H1 (cell line): ENCODE data around the gene B4GALNT1. TPM values are rescaled to one million over a fixed set of nuclear protein-coding genes. Genes with fewer than 3 reads are reported as not detected.

Experiments used
- CTCF ChIA-PET: fragments of 300-600 bp; sonication (Branson Sonifier 250); formaldehyde crosslinking; loops from one replicate; lab custom pipeline; 2021; ENCODE audit not compliant: partially characterized antibody; lab: Charles Lee
- POLR2A ChIA-PET: fragments of 300-600 bp; sonication (Branson Sonifier 250); formaldehyde crosslinking; loops from one replicate; lab custom pipeline; 2021; ENCODE audit warnings: inconsistent platforms; ENCODE audit not compliant: partially characterized antibody; lab: Charles Lee
- DNase-seq, 2 experiments: peaks; one replicate each; pipeline versions ENCODE4 v3.0.0 to v3.0.0-alpha.2; 2010 to 2022; ENCODE audit warnings: low spot score in 2 of 2, low read depth in 1 of 2, mixed read lengths in 1 of 2
- FAIRE-seq: peaks from 2 replicates; lab custom pipeline; 2011; peaks lifted over from hg19 to GRCh38; lab: Jason Lieb, UNC
- H2AFZ ChIP-seq: 2 replicates; pipeline ENCODE4 v1.8.1; 2012; ENCODE audit warnings: low read length, inconsistent platforms
- H2AK5ac ChIP-seq: 2 replicates; pipeline ENCODE4 v1.6.1; 2013; ENCODE audit warnings: low read depth, low read length
- H2BK120ac ChIP-seq: replicated peaks from 2 replicates; pipeline ENCODE3; 2013; ENCODE audit warnings: low read depth, low read length, inconsistent platforms
- H2BK12ac ChIP-seq: 2 replicates; pipeline ENCODE4 v1.6.1; 2013; ENCODE audit warnings: low read depth, low read length
- H2BK15ac ChIP-seq: 2 replicates; pipeline ENCODE4 v1.6.1; 2013; ENCODE audit warnings: low read length
- H2BK20ac ChIP-seq: 2 replicates; pipeline ENCODE4 v1.6.1; 2013; ENCODE audit warnings: low read length
- H2BK5ac ChIP-seq: 2 replicates; pipeline ENCODE4 v1.6.1; 2013; ENCODE audit warnings: low read depth, low read length
- H3K14ac ChIP-seq: 2 replicates; pipeline ENCODE4 v1.6.1; 2013; ENCODE audit warnings: inconsistent platforms; ENCODE audit not compliant: insufficient read length
- H3K18ac ChIP-seq: 2 replicates; pipeline ENCODE4 v1.6.1; 2013; ENCODE audit warnings: low read length; ENCODE audit errors: extremely low read depth
- H3K23ac ChIP-seq: 2 replicates; pipeline ENCODE4 v1.6.1; 2013; ENCODE audit warnings: inconsistent platforms; ENCODE audit not compliant: insufficient read length
- H3K23me2 ChIP-seq: 2 replicates; pipeline ENCODE4 v1.6.1; 2013; ENCODE audit warnings: low read depth, low read length
- H3K27ac ChIP-seq: 2 replicates; pipeline ENCODE4 v1.6.1; 2011; ENCODE audit warnings: low read depth, low read length, inconsistent platforms
- H3K27me3 ChIP-seq, 4 experiments: replicated peaks in 1 of 4; 1 replicate in 1 of 4; 2 replicates in 3 of 4; pipeline versions ENCODE4 v1.6.1 to v1.8.1; 2011 to 2013; ENCODE audit warnings: low read length in 3 of 4, mild to moderate bottlenecking in 3 of 4, inconsistent platforms in 2 of 4, mixed read lengths in 2 of 4, moderate library complexity in 1 of 4; ENCODE audit not compliant: control insufficient read depth in 3 of 4, insufficient read depth in 3 of 4; ENCODE audit errors: extremely low read depth in 1 of 4
- H3K36me3 ChIP-seq, 4 experiments: 2 replicates each; pipeline versions ENCODE4 v1.6.1 to v1.8.1; 2011 to 2013; ENCODE audit warnings: mild to moderate bottlenecking in 4 of 4, low read length in 3 of 4, moderate library complexity in 2 of 4, control low read depth in 1 of 4, inconsistent platforms in 1 of 4; ENCODE audit not compliant: insufficient read depth in 4 of 4, control insufficient read depth in 2 of 4
- H3K4ac ChIP-seq: replicated peaks from 2 replicates; pipeline ENCODE3; 2013; ENCODE audit warnings: low read length, low read depth, mixed read lengths, inconsistent platforms; ENCODE audit not compliant: insufficient read length
- H3K4me1 ChIP-seq, 4 experiments: replicated peaks in 1 of 4; 1 replicate in 1 of 4; 2 replicates in 3 of 4; pipeline versions ENCODE4 v1.6.1 to v1.8.1; 2011 to 2013; ENCODE audit warnings: low read length in 3 of 4, inconsistent platforms in 2 of 4, mixed read lengths in 1 of 4; ENCODE audit not compliant: insufficient read depth in 4 of 4, control insufficient read depth in 3 of 4
- H3K4me2 ChIP-seq, 2 experiments: 2 replicates each; pipeline versions ENCODE4 v1.6.1 to v1.8.1; 2011 to 2013; ENCODE audit warnings: low read depth in 2 of 2, low read length in 2 of 2, control low read depth in 1 of 2, inconsistent platforms in 1 of 2, mild to moderate bottlenecking in 1 of 2; ENCODE audit not compliant: insufficient read depth in 1 of 2
- H3K4me3 ChIP-seq, 4 experiments: fragments of 200-600, 300-600 bp in 1 of 4; sonication (generic), shearing (Covaris generic), sonication (Bioruptor Twin) in 1 of 4; 2 replicates each; pipeline versions ENCODE4 v1.5.1 to v1.8.1; 2011 to 2016; ENCODE audit warnings: low read length in 4 of 4, low read depth in 3 of 4, control low read depth in 2 of 4, inconsistent platforms in 2 of 4, mild to moderate bottlenecking in 2 of 4, mixed read lengths in 1 of 4, moderate library complexity in 1 of 4; ENCODE audit not compliant: insufficient read depth in 2 of 4; ENCODE audit errors: extremely low read depth in 1 of 4
- H3K56ac ChIP-seq: replicated peaks from 2 replicates; pipeline ENCODE3; 2013; ENCODE audit warnings: low read depth, mild to moderate bottlenecking, mixed read lengths, low read length, inconsistent platforms; ENCODE audit not compliant: insufficient read length
- H3K79me1 ChIP-seq: 2 replicates; pipeline ENCODE4 v1.6.1; 2013; ENCODE audit warnings: low read depth, low read length, control low read depth
- H3K79me2 ChIP-seq, 2 experiments: 2 replicates each; pipeline versions ENCODE4 v1.6.1 to v1.8.1; 2012 to 2013; ENCODE audit warnings: low read length in 2 of 2, mild to moderate bottlenecking in 2 of 2, inconsistent platforms in 1 of 2; ENCODE audit not compliant: insufficient read depth in 2 of 2, control insufficient read depth in 1 of 2
- H3K9ac ChIP-seq, 4 experiments: replicated peaks in 1 of 4; 1 replicate in 1 of 4; 2 replicates in 3 of 4; pipeline versions ENCODE4 v1.6.1 to v1.8.1; 2011 to 2013; ENCODE audit warnings: low read depth in 3 of 4, low read length in 3 of 4, control low read depth in 2 of 4, mild to moderate bottlenecking in 2 of 4, moderate library complexity in 2 of 4, inconsistent platforms in 1 of 4; ENCODE audit errors: extremely low read depth in 1 of 4
- H3K9me3 ChIP-seq, 2 experiments: 2 replicates each; pipeline versions ENCODE4 v1.6.1 to v1.8.1; 2012 to 2013; ENCODE audit warnings: mild to moderate bottlenecking in 2 of 2, moderate library complexity in 2 of 2, control low read depth in 1 of 2, inconsistent platforms in 1 of 2, low read depth in 1 of 2, low read length in 1 of 2, mixed read lengths in 1 of 2; ENCODE audit not compliant: insufficient read depth in 2 of 2
- H4K20me1 ChIP-seq, 2 experiments: replicated peaks in 1 of 2; 2 replicates each; pipeline versions ENCODE3 to v1.8.1; 2011 to 2013; ENCODE audit warnings: inconsistent platforms in 2 of 2, low read length in 2 of 2, mild to moderate bottlenecking in 1 of 2; ENCODE audit not compliant: insufficient read depth in 2 of 2, control insufficient read depth in 1 of 2
- H4K5ac ChIP-seq: 2 replicates; pipeline ENCODE4 v1.6.1; 2013; ENCODE audit warnings: low read length, low read depth, mixed read lengths, inconsistent platforms; ENCODE audit not compliant: insufficient read length
- H4K8ac ChIP-seq: 2 replicates; pipeline ENCODE4 v1.8.0; 2013; ENCODE audit warnings: mild to moderate bottlenecking, moderate library complexity, low read length, inconsistent platforms; ENCODE audit not compliant: insufficient read depth; ENCODE audit errors: extremely low read depth
- H4K91ac ChIP-seq: replicated peaks from 2 replicates; pipeline ENCODE3; 2013; ENCODE audit warnings: low read length, mixed read lengths, inconsistent platforms; ENCODE audit not compliant: insufficient read length
- BACH1 ChIP-seq: IDR thresholded peaks from 2 replicates; pipeline ENCODE4 v1.6.1; 2012; ENCODE audit warnings: low read length, improper control_type of control experiment
- CHD1 ChIP-seq: IDR thresholded peaks from 2 replicates; pipeline ENCODE4 v1.6.1; 2012; ENCODE audit warnings: low read depth, low read length, improper control_type of control experiment
- EZH2 ChIP-seq: fragments of 200-600 bp; sonication (generic); IDR thresholded peaks from 2 replicates; pipeline ENCODE4 v1.7.1; 2012; ENCODE audit warnings: low read depth, mild to moderate bottlenecking, moderate library complexity, low read length, inconsistent platforms; ENCODE audit not compliant: severe bottlenecking
- GTF2F1 ChIP-seq: IDR thresholded peaks from 2 replicates; pipeline ENCODE4 v1.6.1; 2012; ENCODE audit warnings: low read depth, low read length, improper control_type of control experiment, borderline replicate concordance
- HDAC6 ChIP-seq: IDR thresholded peaks from one replicate; pipeline ENCODE4 v1.7.1; 2012; ENCODE audit warnings: low read depth, mild to moderate bottlenecking, inconsistent platforms, low read length, moderate library complexity
- PHF8 ChIP-seq: fragments of 200-600 bp; sonication (generic); conservative IDR thresholded peaks from 2 replicates; pipeline ENCODE4 v1.7.1; 2012; ENCODE audit warnings: low read depth, mild to moderate bottlenecking, inconsistent platforms, low read length, moderate library complexity
- RNF2 ChIP-seq: fragments of 200-900, 300-1000 bp; sonication (generic); IDR thresholded peaks from 2 replicates; pipeline ENCODE4 v1.7.1; 2016; ENCODE audit warnings: borderline replicate concordance, low read depth, mild to moderate bottlenecking, antibody characterized with exemption, low read length; ENCODE audit not compliant: poor library complexity, severe bottlenecking; ENCODE audit errors: missing control alignments
- TAF1 ChIP-seq: IDR thresholded peaks from 2 replicates; pipeline ENCODE4 v1.6.1; 2011; ENCODE audit warnings: mild to moderate bottlenecking, low read depth, low read length
- TBP ChIP-seq: IDR thresholded peaks from 2 replicates; pipeline ENCODE4 v1.6.1; 2011; ENCODE audit warnings: low read depth, low read length, improper control_type of control experiment
- YY1 ChIP-seq: IDR thresholded peaks from 2 replicates; pipeline ENCODE4 v1.6.1; 2011; ENCODE audit warnings: low read depth, mild to moderate bottlenecking, low read length
- WGBS, 2 experiments: shearing (Covaris generic) in 1 of 2; methylation state at CpG; one replicate each; pipeline versions ENCODE4 v1.1.6 to v1.1.7; 2013 to 2015; ENCODE audit warnings: low lambda C conversion rate in 2 of 2, mixed read lengths in 2 of 2, inconsistent platforms in 1 of 2, low coverage in 1 of 2, missing lambda C conversion rate in 1 of 2; ENCODE audit not compliant: insufficient replicate concordance in 2 of 2, insufficient coverage in 1 of 2, insufficient read length in 1 of 2; ENCODE audit errors: extremely low coverage in 1 of 2, missing lambda C conversion rate in 1 of 2; 5-methylcytosine and 5-hydroxymethylcytosine counted together
- polyA plus RNA-seq, 7 experiments: library from polyadenylated mRNA; depleted of rRNA in 3 of 7; stranded (reverse) in 5 of 7; unstranded in 2 of 7; fragments of >200 nt in 5 of 7; fragments of 200-250 nt in 2 of 7; gene quantifications; 1 replicate in 5 of 7; 2 replicates in 1 of 7; 4 replicates in 1 of 7; pipeline versions ENCODE4 v1.2.1 to v1.2.3, GENCODE V29; 2011 to 2013; ENCODE audit warnings: missing spikeins in 2 of 7, mixed read lengths in 2 of 7
- total RNA-seq: library from RNA; stranded (reverse); fragmentation: NEBNext Ultra II Directional; extraction: Animal tissue kit (Norgen Biotek cat#: 25700); gene quantifications from 2 replicates; pipeline ENCODE4 v1.2.1, GENCODE V29; 2021

B4GALNT1 gene
- total and polyA plus RNA-seq, 2 of the 8 experiments (the other 6 are each of a cell fraction or from before 2014, with no cell fraction given), result 1.5 to 2.3 TPM

GRCh38 chr12:57672801-57673200, 39.8 kb upstream of the B4GALNT1 start:
- Histone ChIP-seq H4K8ac (no peak overlapping the region), H3K56ac (no peak overlapping the region), H3K27ac (no peak overlapping the region), H3K4me3 (no peak overlapping the region), H3K79me2 (no peaks in the 10 kb centered on the region), H3K9me3 (peaks cover 2 to 18% of the 10 kb centered on the region in 2 experiments), H2AK5ac (no peak overlapping the region), H4K20me1 (no peaks in the 10 kb centered on the region), H3K18ac (no peak overlapping the region), H3K23me2 (no peaks in the 10 kb centered on the region), H2AFZ (no peak overlapping the region), H3K9ac (no peak overlapping the region), H2BK5ac (no peak overlapping the region), H2BK20ac (no peak overlapping the region), H3K14ac (no peak overlapping the region), H4K5ac (no peak overlapping the region), H3K27me3 (no peaks in the 10 kb centered on the region), H3K79me1 (no peaks in the 10 kb centered on the region), H3K4ac (no peak overlapping the region), H3K4me2 (no peak overlapping the region), H2BK12ac (no peak overlapping the region), H3K23ac (no peak overlapping the region), H4K91ac (no peak overlapping the region)
- no peak for DNase-seq
- POLR2A ChIA-PET, result interaction anchor here (0.6 to 2.2 kb wide), 3 partner anchors 18 to 73 kb away, joined by 3 to 6 read pairs (median 4); no protein-coding TSS in a partner anchor
- WGBS, 2 experiments, result 74% methylated on average over 6 of the region's 6 CpGs; no CpG with 5 or more reads in 1 of the 2 experiments
- CTCF ChIA-PET, result no interaction called here
- TF ChIP-seq CHD1 (no peak), BACH1 (no peak), TAF1 (no peak), EZH2 (no peak), TBP (no peak), YY1 (no peak), HDAC6 (no peak), RNF2 (no peak), GTF2F1 (no peak), PHF8 (no peak)
- TF ChIP-seq, all 59 proteins: peak for 0
- Histone ChIP-seq H2BK15ac (no peak overlapping the region), H3K4me1 (no peaks in the 10 kb centered on the region), H2BK120ac (no peak overlapping the region), H3K36me3 (no peaks in the 10 kb centered on the region)
- FAIRE-seq, result no peak
